Gastroesophageal sphincter (tissue), 4 donors: ENCODE measurements around the gene CAPN2. TPM values are rescaled to one million over a fixed set of nuclear protein-coding genes. Genes with fewer than 3 reads are reported as not detected.

Experiments
- ATAC-seq: fragments of 150-250 bp; one replicate; pipeline ENCODE4 v1.9.1; 2016; ENCODE audit warnings: mild to moderate bottlenecking, moderate library complexity
- H3K27ac ChIP-seq, 4 donors: fragments of 200-600 bp; sonication (generic) in 3 of 4; 1 replicate in 3 of 4; 2 replicates in 1 of 4; pipeline ENCODE4 v1.5.1; 2016 to 2019
- H3K27me3 ChIP-seq: fragments of 200-600 bp; sonication (generic); one replicate; pipeline ENCODE4 v1.5.1; 2019
- H3K36me3 ChIP-seq, 2 donors: fragments of 200-600 bp; sonication (generic); one replicate each; pipeline ENCODE4 v1.5.1; 2019; ENCODE audit warnings: control low read depth in 1 of 2
- H3K4me1 ChIP-seq, 3 donors: fragments of 200-600 bp; sonication (generic); 1 replicate in 2 of 3; 2 replicates in 1 of 3; pipeline ENCODE4 v1.5.1; 2016 to 2019; ENCODE audit warnings: control low read depth in 2 of 3
- H3K4me3 ChIP-seq, 2 donors: fragments of 200-600 bp; sonication (generic); one replicate each; pipeline ENCODE4 v1.5.1; 2019; ENCODE audit warnings: mild to moderate bottlenecking in 1 of 2, moderate library complexity in 1 of 2
- H3K9me3 ChIP-seq, 3 donors: fragments of 200-600 bp; sonication (generic); one replicate each; pipeline ENCODE4 v1.5.1; 2017 to 2019; ENCODE audit warnings: control low read depth in 2 of 3
- EP300 ChIP-seq: sonication (generic); formaldehyde crosslinking; IDR thresholded peaks from one replicate; pipeline ENCODE4 v1.6.1; 2017; ENCODE audit warnings: antibody characterized with exemption, mild to moderate bottlenecking
- POLR2A ChIP-seq, 2 donors: fragments of 450-650 bp; IDR thresholded peaks; one replicate each; pipeline ENCODE4 v1.6.1; 2017; ENCODE audit warnings: antibody characterized with exemption in 2 of 2, mild to moderate bottlenecking in 2 of 2, moderate library complexity in 1 of 2
- POLR2AphosphoS5 ChIP-seq: sonication (generic); formaldehyde crosslinking; IDR thresholded peaks from one replicate; pipeline ENCODE4 v1.6.1; 2017; ENCODE audit warnings: antibody characterized with exemption
- WGBS, 2 donors: methylation state at CpG; one replicate each; pipeline ENCODE4 v1.1.5; 2018; ENCODE audit warnings: low coverage in 1 of 2; 5-methylcytosine and 5-hydroxymethylcytosine counted together
- total RNA-seq, 4 donors: library from RNA; depleted of rRNA; stranded (reverse); fragments of >200 nt; gene quantifications; one replicate each; pipeline ENCODE4 v1.1.0, GENCODE V29; 2016
- TF ChIP-seq, protein P1 (sequence below), 4 experiments: fragments of 200-600 bp in 2 of 4; fragments of 450-650 bp in 2 of 4; sonication (generic) in 1 of 4; IDR thresholded peaks; one replicate each; pipeline ENCODE4 v1.5.1; 2017 to 2019; ENCODE audit warnings: antibody characterized with exemption in 4 of 4, mild to moderate bottlenecking in 2 of 4, moderate library complexity in 2 of 4

The CAPN2 gene
- total RNA-seq, 4 donors from 2014 or later: 140 to 174 (median 149) TPM

DNA sequence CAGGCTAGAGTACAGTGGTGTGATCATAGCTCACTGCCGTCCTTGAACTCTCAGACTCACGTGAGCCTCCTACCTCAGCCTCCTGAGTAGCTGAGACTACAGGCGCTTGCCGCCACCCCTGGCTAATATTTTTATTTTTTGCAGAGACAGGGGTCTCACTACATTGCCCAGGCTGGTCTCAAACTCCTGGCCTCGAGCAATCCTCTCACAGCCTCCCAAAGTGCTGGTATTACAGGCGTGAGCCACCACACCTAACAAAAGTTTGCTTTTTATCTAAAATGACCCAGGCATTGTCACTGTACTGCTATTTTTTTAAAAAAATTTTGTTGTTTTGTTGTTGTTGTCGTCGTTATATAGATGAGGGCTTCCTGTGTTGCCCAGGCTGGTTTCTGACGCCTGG, 46.4 kb downstream of the CAPN2 start:
- Histone ChIP-seq H3K27ac (no peak overlapping the region), H3K4me3 (no peak overlapping the region), H3K9me3 (no peaks in the 10 kb centered on the region), H3K4me1 (no peaks in the 10 kb centered on the region), H3K36me3 (peaks cover 0 to 100% of the 10 kb centered on the region in 2 donors), H3K27me3 (no peaks in the 10 kb centered on the region)
- WGBS, 2 donors: 80 to 94% methylated on average over 2 to 9 of the region's 9 CpGs
- no peak for ATAC-seq
- TF ChIP-seq POLR2A (IDR thresholded peaks at IDR 0.05) (no peak), EP300 (no peak), POLR2AphosphoS5 (no peak)
- TF ChIP-seq, protein P1, sequence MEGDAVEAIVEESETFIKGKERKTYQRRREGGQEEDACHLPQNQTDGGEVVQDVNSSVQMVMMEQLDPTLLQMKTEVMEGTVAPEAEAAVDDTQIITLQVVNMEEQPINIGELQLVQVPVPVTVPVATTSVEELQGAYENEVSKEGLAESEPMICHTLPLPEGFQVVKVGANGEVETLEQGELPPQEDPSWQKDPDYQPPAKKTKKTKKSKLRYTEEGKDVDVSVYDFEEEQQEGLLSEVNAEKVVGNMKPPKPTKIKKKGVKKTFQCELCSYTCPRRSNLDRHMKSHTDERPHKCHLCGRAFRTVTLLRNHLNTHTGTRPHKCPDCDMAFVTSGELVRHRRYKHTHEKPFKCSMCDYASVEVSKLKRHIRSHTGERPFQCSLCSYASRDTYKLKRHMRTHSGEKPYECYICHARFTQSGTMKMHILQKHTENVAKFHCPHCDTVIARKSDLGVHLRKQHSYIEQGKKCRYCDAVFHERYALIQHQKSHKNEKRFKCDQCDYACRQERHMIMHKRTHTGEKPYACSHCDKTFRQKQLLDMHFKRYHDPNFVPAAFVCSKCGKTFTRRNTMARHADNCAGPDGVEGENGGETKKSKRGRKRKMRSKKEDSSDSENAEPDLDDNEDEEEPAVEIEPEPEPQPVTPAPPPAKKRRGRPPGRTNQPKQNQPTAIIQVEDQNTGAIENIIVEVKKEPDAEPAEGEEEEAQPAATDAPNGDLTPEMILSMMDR (IDR thresholded peaks at IDR 0.05): no peak

DNA sequence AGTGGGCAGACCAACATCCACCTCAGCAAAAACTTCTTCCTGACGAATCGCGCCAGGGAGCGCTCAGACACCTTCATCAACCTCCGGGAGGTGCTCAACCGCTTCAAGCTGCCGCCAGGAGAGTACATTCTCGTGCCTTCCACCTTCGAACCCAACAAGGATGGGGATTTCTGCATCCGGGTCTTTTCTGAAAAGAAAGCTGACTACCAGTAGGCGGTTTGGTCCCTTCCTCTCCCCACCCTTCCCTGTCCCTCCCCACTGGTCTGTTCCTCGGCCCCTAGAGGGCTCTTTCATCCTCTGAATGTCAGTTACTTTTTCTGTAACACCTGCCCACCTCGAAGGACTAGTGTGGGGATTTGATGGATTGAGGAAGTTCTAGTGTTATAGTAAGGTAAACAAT, 46.9 kb downstream of the CAPN2 start:
- Histone ChIP-seq H3K27me3 (no peaks in the 10 kb centered on the region), H3K27ac (no peak overlapping the region), H3K9me3 (no peaks in the 10 kb centered on the region), H3K4me1 (no peaks in the 10 kb centered on the region), H3K4me3 (no peak overlapping the region), H3K36me3 (peaks cover 0 to 100% of the 10 kb centered on the region in 2 donors)
- 73 to 100% methylated on average over 1 to 12 of the region's 13 CpGs for WGBS, 2 donors
- no peak for TF ChIP-seq POLR2AphosphoS5
- no peak for TF ChIP-seq EP300
- TF ChIP-seq, protein P1 (IDR thresholded peaks at IDR 0.05): no peak
- TF ChIP-seq POLR2A (IDR thresholded peaks at IDR 0.05): no peak
- ATAC-seq: no peak

DNA sequence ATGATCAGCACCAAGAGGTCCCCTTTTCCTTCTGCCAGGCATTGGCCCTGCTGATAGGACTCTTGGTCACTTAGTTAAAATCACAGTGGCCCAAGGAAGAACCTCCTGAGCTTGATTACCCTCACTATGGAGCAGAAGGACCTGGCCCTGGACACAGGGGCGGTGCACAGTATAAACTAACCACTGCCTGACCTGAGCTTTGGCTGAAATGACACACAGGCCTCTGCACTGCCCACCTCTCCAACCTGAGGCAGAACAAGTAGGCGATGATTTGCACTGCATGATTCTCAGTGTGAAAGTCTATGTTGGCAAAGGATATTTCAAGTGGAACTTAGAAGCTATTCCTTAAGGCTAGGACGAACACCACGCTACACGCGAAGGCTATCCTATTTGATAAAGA, 48.5 kb downstream of the CAPN2 start:
- H3K4me3 ChIP-seq: no peak overlapping the region
- no peaks in the 10 kb centered on the region for H3K9me3 ChIP-seq
- 54 to 68% methylated on average over 4 of the region's 6 CpGs for WGBS, 2 donors
- no peaks in the 10 kb centered on the region for H3K4me1 ChIP-seq
- TF ChIP-seq POLR2A (IDR thresholded peaks at IDR 0.05): no peak
- H3K27me3 ChIP-seq: no peaks in the 10 kb centered on the region
- peaks cover 0 to 100% of the 10 kb centered on the region in 2 donors for H3K36me3 ChIP-seq
- no peak for ATAC-seq
- H3K27ac ChIP-seq: no peak overlapping the region

DNA sequence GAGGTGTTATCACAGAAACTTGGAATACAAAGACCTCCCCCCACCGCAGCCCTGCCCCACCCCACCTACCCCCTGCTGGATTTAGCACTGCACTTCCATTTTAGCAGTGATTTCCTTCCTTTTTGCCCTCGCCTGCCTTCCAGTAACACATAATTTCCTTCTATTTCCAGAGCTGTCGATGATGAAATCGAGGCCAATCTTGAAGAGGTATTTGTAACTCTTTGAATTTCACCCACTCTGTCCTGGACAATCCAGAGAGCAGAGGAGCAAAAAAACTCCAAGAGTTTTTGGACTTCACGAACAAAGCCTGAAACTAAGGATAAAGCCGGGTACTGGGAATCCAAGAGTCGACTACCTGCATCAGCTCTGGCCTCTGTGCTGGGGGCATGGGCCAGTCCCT, 49.1 kb downstream of the CAPN2 start:
- H3K4me1 ChIP-seq: no peaks in the 10 kb centered on the region
- TF ChIP-seq, protein P1 (IDR thresholded peaks at IDR 0.05): no peak
- no peak for TF ChIP-seq EP300
- no peak for TF ChIP-seq POLR2AphosphoS5
- no peak for TF ChIP-seq POLR2A (IDR thresholded peaks at IDR 0.05)
- WGBS, 2 donors: 76 to 82% methylated on average over 3 to 7 of the region's 7 CpGs
- H3K9me3 ChIP-seq: no peaks in the 10 kb centered on the region
- peaks cover 0 to 100% of the 10 kb centered on the region in 2 donors for H3K36me3 ChIP-seq
- H3K4me3 ChIP-seq: no peak overlapping the region
- no peak overlapping the region for H3K27ac ChIP-seq
- H3K27me3 ChIP-seq: no peaks in the 10 kb centered on the region
- ATAC-seq: no peak

DNA sequence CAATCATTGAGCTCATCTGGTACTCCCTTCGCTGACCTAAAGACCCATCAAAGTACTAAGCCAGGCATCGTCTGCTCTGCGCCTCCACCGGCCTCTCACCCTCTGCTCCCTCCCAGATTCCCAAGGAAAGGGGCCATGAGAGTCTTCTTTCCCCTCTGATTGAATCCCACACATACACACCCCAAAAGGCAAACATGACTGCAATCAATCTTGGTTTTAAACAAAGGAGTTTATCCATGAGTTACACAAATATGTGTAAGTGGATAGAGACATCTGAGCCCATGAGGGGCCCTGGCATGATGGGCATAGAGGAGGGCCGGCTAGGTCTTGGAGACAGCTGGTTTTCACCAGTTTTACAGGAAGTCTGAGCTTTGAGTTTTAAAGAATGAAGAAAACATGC, 50.9 kb downstream of the CAPN2 start:
- 81 to 93% methylated on average over 3 to 5 of the region's 5 CpGs for WGBS, 2 donors
- H3K4me1 ChIP-seq: no peaks in the 10 kb centered on the region
- no peak overlapping the region for H3K4me3 ChIP-seq
- no peaks in the 10 kb centered on the region for H3K27me3 ChIP-seq
- no peaks in the 10 kb centered on the region for H3K9me3 ChIP-seq
- TF ChIP-seq, protein P1 (IDR thresholded peaks at IDR 0.05): no peak
- TF ChIP-seq POLR2A (IDR thresholded peaks at IDR 0.05) (no peak), POLR2AphosphoS5 (no peak), EP300 (no peak)
- ATAC-seq: no peak
- no peak overlapping the region for H3K27ac ChIP-seq
- H3K36me3 ChIP-seq: peaks cover 0 to 89% of the 10 kb centered on the region in 2 donors
